ENCODE results near the gene CXCL16.
"Not testable (repeated sequence)": the region's sequence is repeated elsewhere in the genome, so short reads cannot be mapped to it uniquely, and the experiment has no call there.

Gene CXCL16

GRCh38 chr17:4693416-4693815, 46.3 kb downstream of the CXCL16 start:
- no peaks in the 10 kb centered on the region for H3K9me2 ChIP-seq (replicated peaks; ENCODE audit: low read depth, low read length)
- H3K9ac ChIP-seq (ENCODE audit: low read depth, low read length, poor library complexity, severe bottlenecking) = no peak overlapping the region
- peaks cover 65% of the 10 kb centered on the region for H3K79me2 ChIP-seq (ENCODE audit: insufficient read depth, low read length)
- H3K9me3 ChIP-seq (ENCODE audit: insufficient read depth, low read depth, low read length) = no peaks in the 10 kb centered on the region
- H2AFZ ChIP-seq (ENCODE audit: low read length) = no peak overlapping the region
- H3K27me3 ChIP-seq (ENCODE audit: insufficient read depth, low read length, poor library complexity, severe bottlenecking) = no peaks in the 10 kb centered on the region
- no peak for TF ChIP-seq EZH2phosphoT487 (IDR thresholded peaks at IDR 0.05; ENCODE audit: borderline replicate concordance)
- TF ChIP-seq CTCF (conservative IDR thresholded peaks at IDR 0.05; ENCODE audit: low read length) = no peak
- H3F3A ChIP-seq (ENCODE audit: low read depth) = no peaks in the 10 kb centered on the region
- no peak overlapping the region for H3K4me2 ChIP-seq (ENCODE audit: low read depth, low read length, poor library complexity, severe bottlenecking)
- H4K20me1 ChIP-seq (ENCODE audit: insufficient read depth, low read length, poor library complexity, severe bottlenecking) = peaks cover 7% of the 10 kb centered on the region
- peaks cover 25% of the 10 kb centered on the region; the same call in 1 of the 2 replicates for H3K36me3 ChIP-seq (ENCODE audit: insufficient read depth, low read length)
- no peaks in the 10 kb centered on the region for H3K4me1 ChIP-seq (ENCODE audit: insufficient read depth, low read length, poor library complexity, severe bottlenecking)
- no peak overlapping the region for H3K4me3 ChIP-seq (ENCODE audit: low read length, poor library complexity, severe bottlenecking)

DNA sequence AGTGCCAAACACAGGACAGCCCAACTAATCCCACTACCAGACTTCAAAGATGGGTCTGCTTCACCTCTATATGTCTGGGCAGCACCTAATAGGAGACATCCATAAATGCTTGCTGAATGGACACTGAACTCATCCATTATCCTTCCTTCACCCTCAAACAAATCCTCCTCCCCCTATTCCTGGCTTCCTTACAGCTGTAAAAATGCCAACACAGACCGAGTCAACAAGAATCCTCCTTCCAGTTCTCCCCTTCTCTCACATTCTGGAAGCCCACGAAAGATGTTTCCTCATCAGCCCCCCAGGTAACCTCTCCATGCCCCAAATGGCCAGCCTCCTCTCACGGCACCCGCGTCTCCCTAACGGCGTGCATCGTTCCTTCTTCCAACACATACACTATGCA, 48.0 kb downstream of the CXCL16 start:
- Histone ChIP-seq H4K20me1 (ENCODE audit: insufficient read depth, low read length, poor library complexity, severe bottlenecking) (peaks cover 6% of the 10 kb centered on the region), H3K9ac (ENCODE audit: low read depth, low read length, poor library complexity, severe bottlenecking) (no peak overlapping the region), H3K79me2 (ENCODE audit: insufficient read depth, low read length) (peaks cover 52% of the 10 kb centered on the region), H3K36me3 (ENCODE audit: insufficient read depth, low read length) (peaks cover 38% of the 10 kb centered on the region; the same call in 1 of the 2 replicates), H3K9me2 (replicated peaks; ENCODE audit: low read depth, low read length) (no peaks in the 10 kb centered on the region), H3K27me3 (ENCODE audit: insufficient read depth, low read length, poor library complexity, severe bottlenecking) (no peaks in the 10 kb centered on the region), H3F3A (ENCODE audit: low read depth) (no peaks in the 10 kb centered on the region), H3K4me1 (ENCODE audit: insufficient read depth, low read length, poor library complexity, severe bottlenecking) (no peaks in the 10 kb centered on the region), H3K4me3 (ENCODE audit: low read length, poor library complexity, severe bottlenecking) (no peak overlapping the region), H3K4me2 (ENCODE audit: low read depth, low read length, poor library complexity, severe bottlenecking) (no peak overlapping the region), H3K9me3 (ENCODE audit: insufficient read depth, low read depth, low read length) (no peaks in the 10 kb centered on the region), H2AFZ (ENCODE audit: low read length) (no peak overlapping the region)
- no peak for TF ChIP-seq CTCF (conservative IDR thresholded peaks at IDR 0.05; ENCODE audit: low read length)
- TF ChIP-seq EZH2phosphoT487 (IDR thresholded peaks at IDR 0.05; ENCODE audit: borderline replicate concordance) = no peak

- H3K4me3 ChIP-seq (ENCODE audit: low read length, poor library complexity, severe bottlenecking) = no peak overlapping the region
- H2AFZ ChIP-seq (ENCODE audit: low read length) = no peak overlapping the region
- no peak overlapping the region for H3K9ac ChIP-seq (ENCODE audit: low read depth, low read length, poor library complexity, severe bottlenecking)
- H3K27me3 ChIP-seq (ENCODE audit: insufficient read depth, low read length, poor library complexity, severe bottlenecking) = no peaks in the 10 kb centered on the region
- no peak overlapping the region for H3K4me2 ChIP-seq (ENCODE audit: low read depth, low read length, poor library complexity, severe bottlenecking)
- TF ChIP-seq EZH2phosphoT487 (IDR thresholded peaks at IDR 0.05; ENCODE audit: borderline replicate concordance) (no peak), CTCF (conservative IDR thresholded peaks at IDR 0.05; ENCODE audit: low read length) (no peak)
- H3K9me3 ChIP-seq (ENCODE audit: insufficient read depth, low read depth, low read length) = no peaks in the 10 kb centered on the region
- peaks cover 45% of the 10 kb centered on the region; the same call in 1 of the 2 replicates for H3K36me3 ChIP-seq (ENCODE audit: insufficient read depth, low read length)
- peaks cover 5% of the 10 kb centered on the region for H4K20me1 ChIP-seq (ENCODE audit: insufficient read depth, low read length, poor library complexity, severe bottlenecking)
- peaks cover 46% of the 10 kb centered on the region for H3K79me2 ChIP-seq (ENCODE audit: insufficient read depth, low read length)
- no peaks in the 10 kb centered on the region for H3K4me1 ChIP-seq (ENCODE audit: insufficient read depth, low read length, poor library complexity, severe bottlenecking)
- H3F3A ChIP-seq (ENCODE audit: low read depth) = no peaks in the 10 kb centered on the region
- no peaks in the 10 kb centered on the region for H3K9me2 ChIP-seq (replicated peaks; ENCODE audit: low read depth, low read length)
Measured at GRCh38 chr17:4690745-4691144, 49.0 kb downstream of the CXCL16 start.

- not testable (repeated sequence) for H3F3A ChIP-seq (ENCODE audit: low read depth); H3K27me3 ChIP-seq (ENCODE audit: insufficient read depth, low read length, poor library complexity, severe bottlenecking); H3K9ac ChIP-seq (ENCODE audit: low read depth, low read length, poor library complexity, severe bottlenecking); H4K20me1 ChIP-seq (ENCODE audit: insufficient read depth, low read length, poor library complexity, severe bottlenecking); H3K4me3 ChIP-seq (ENCODE audit: low read length, poor library complexity, severe bottlenecking); H2AFZ ChIP-seq (ENCODE audit: low read length); H3K4me2 ChIP-seq (ENCODE audit: low read depth, low read length, poor library complexity, severe bottlenecking); H3K9me3 ChIP-seq (ENCODE audit: insufficient read depth, low read depth, low read length); H3K9me2 ChIP-seq (replicated peaks; ENCODE audit: low read depth, low read length); H3K4me1 ChIP-seq (ENCODE audit: insufficient read depth, low read length, poor library complexity, severe bottlenecking)
- peaks cover 45% of the 10 kb centered on the region for H3K79me2 ChIP-seq (ENCODE audit: insufficient read depth, low read length)
- peaks cover 51% of the 10 kb centered on the region; the same call in 1 of the 2 replicates for H3K36me3 ChIP-seq (ENCODE audit: insufficient read depth, low read length)
Measured at GRCh38 chr17:4689872-4690271, 49.9 kb downstream of the CXCL16 start.

DNA sequence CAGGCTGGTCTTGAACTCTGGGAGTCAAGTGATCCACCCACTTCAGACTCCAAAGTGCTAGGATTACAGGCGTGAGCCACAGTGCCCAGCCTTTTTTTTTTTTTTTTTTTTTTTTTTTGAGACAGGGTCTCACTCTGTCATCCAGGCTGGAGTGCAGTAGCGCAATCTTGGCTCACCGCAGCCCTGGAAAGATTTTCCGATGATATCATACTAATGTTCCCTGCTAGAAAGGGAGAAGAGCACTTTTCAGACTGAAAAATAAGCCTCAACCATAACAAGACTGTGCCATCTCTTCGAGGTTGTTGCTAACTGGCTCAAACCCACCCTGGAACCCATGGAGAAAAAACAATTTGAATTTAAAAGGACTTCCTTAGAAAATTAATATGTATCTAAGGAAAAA, 56.0 kb downstream of the CXCL16 start:
- H3K4me1 ChIP-seq (ENCODE audit: insufficient read depth, low read length, poor library complexity, severe bottlenecking); H3K9me2 ChIP-seq (replicated peaks; ENCODE audit: low read depth, low read length); H3K4me3 ChIP-seq (ENCODE audit: low read length, poor library complexity, severe bottlenecking); H3K4me2 ChIP-seq (ENCODE audit: low read depth, low read length, poor library complexity, severe bottlenecking); H4K20me1 ChIP-seq (ENCODE audit: insufficient read depth, low read length, poor library complexity, severe bottlenecking); H3K27me3 ChIP-seq (ENCODE audit: insufficient read depth, low read length, poor library complexity, severe bottlenecking); H3K9ac ChIP-seq (ENCODE audit: low read depth, low read length, poor library complexity, severe bottlenecking); H3F3A ChIP-seq (ENCODE audit: low read depth); H3K9me3 ChIP-seq (ENCODE audit: insufficient read depth, low read depth, low read length); H2AFZ ChIP-seq (ENCODE audit: low read length): not testable (repeated sequence)
- Histone ChIP-seq H3K79me2 (ENCODE audit: insufficient read depth, low read length) (peaks cover 12% of the 10 kb centered on the region; the same call in 1 of the 2 replicates), H3K36me3 (ENCODE audit: insufficient read depth, low read length) (peaks cover 79% of the 10 kb centered on the region)

Measured in Loucy (cell line).